Measurements from ENCODE around the gene SLC2A3.

DNA sequence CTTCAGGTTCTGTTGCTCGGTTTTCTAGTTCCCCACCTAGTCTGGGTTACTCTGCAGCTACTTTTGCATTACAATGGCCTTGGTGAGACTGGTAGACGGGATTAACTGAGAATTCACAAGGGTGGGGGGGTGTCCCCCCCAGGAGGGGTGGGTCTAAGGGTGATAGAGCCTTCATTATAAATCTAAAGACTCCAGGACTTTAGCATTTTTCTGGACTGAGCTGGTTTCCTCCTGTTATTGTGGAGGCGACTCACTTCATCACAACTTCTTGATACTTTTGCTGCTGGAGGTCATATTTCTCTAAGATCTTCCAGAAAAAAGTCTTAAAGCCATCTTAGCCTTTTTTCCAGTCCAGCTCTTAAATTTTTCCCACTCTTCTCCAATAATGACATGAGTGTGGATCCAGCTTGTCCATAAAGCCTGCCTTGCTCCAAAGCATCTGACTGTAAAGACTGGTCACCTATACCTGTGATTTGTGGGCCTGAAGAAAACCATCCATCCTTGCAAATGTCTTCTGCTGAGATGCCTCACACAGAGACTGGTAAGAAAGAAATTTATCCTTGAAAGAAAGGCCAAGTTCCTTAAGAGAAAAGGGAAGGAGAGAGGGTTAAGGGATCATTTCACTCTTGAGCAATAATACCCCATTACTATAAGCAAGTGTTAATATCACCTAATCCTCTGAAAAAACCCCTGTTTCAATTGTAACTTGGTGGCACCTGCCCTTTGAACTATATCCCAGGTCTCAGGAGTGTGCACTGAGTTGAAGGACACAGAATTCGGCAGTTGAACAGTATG, 43.6 kb downstream of the SLC2A3 start:
- TF ChIP-seq, protein P1, sequence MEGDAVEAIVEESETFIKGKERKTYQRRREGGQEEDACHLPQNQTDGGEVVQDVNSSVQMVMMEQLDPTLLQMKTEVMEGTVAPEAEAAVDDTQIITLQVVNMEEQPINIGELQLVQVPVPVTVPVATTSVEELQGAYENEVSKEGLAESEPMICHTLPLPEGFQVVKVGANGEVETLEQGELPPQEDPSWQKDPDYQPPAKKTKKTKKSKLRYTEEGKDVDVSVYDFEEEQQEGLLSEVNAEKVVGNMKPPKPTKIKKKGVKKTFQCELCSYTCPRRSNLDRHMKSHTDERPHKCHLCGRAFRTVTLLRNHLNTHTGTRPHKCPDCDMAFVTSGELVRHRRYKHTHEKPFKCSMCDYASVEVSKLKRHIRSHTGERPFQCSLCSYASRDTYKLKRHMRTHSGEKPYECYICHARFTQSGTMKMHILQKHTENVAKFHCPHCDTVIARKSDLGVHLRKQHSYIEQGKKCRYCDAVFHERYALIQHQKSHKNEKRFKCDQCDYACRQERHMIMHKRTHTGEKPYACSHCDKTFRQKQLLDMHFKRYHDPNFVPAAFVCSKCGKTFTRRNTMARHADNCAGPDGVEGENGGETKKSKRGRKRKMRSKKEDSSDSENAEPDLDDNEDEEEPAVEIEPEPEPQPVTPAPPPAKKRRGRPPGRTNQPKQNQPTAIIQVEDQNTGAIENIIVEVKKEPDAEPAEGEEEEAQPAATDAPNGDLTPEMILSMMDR (IDR thresholded peaks at IDR 0.05), result no peak
- TF ChIP-seq POLR2AphosphoS5 (IDR thresholded peaks at IDR 0.05; ENCODE audit: insufficient read depth in 1 of 2, low read depth in 1 of 2) (no peak), POLR2A (IDR thresholded peaks at IDR 0.05) (no peak)

Measured in vagina (tissue), 2 donors.